ENCODE results near the gene GAB2.

GAB2 gene

GRCh38 chr11:78327945-78328344, 89.7 kb downstream of the GAB2 start:
- no peaks in the 10 kb centered on the region for H3F3A ChIP-seq (ENCODE audit: insufficient read depth, low read length)
- H3K4me2 ChIP-seq (ENCODE audit: low read length): no peak overlapping the region
- TF ChIP-seq CTCF (IDR thresholded peaks at IDR 0.05; ENCODE audit: low read length) (no peak), EZH2 (IDR thresholded peaks at IDR 0.05; ENCODE audit: borderline replicate concordance, low read length) (no peak)
- no peak overlapping the region for H3K4me3 ChIP-seq (ENCODE audit: low read depth, low read length, poor library complexity, severe bottlenecking)
- H3K79me2 ChIP-seq (ENCODE audit: insufficient read depth, low read length): no peaks in the 10 kb centered on the region
- no peak overlapping the region for H3K9ac ChIP-seq (ENCODE audit: low read length)
- no peaks in the 10 kb centered on the region for H3K36me3 ChIP-seq (ENCODE audit: insufficient read depth, low read length)
- no peaks in the 10 kb centered on the region for H4K20me1 ChIP-seq (ENCODE audit: insufficient read depth, low read length)
- H2AFZ ChIP-seq (ENCODE audit: low read length): no peak overlapping the region
- H3K9me3 ChIP-seq (ENCODE audit: low read length): no peaks in the 10 kb centered on the region
- H3K27ac ChIP-seq (ENCODE audit: low read depth, low read length, poor library complexity, severe bottlenecking): no peak overlapping the region
- no peaks in the 10 kb centered on the region for H3K4me1 ChIP-seq (ENCODE audit: insufficient read depth, low read length, severe bottlenecking)
- no peaks in the 10 kb centered on the region for H3K27me3 ChIP-seq (ENCODE audit: insufficient read depth, low read length)
- no peaks in the 10 kb centered on the region for H3K9me2 ChIP-seq (ENCODE audit: low read depth, low read length)

DNA sequence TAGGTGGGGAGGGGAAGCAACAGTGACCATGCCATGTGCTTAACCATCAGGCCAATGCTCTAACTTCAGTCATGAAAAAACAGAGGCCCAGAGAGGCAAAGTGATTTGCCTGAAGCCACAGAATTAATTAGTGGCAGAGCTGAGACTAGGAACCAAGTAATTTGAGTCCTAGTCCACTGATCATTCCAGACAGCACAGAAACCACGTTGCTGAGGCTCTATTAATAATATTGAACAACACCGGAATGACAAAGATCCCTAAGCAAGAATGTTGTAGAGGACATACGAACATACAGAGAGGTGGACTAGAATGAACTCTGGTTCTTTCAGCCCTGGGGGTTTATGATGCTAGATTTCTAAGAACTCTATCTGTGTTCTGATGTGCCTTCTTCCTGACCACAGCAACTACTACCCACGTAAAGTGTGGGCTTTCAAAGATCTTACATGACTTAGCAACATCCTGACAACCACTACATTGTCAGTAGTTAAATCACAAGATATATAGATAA, 92.3 kb downstream of the GAB2 start:
- H3F3A ChIP-seq (ENCODE audit: insufficient read depth, low read length): no peaks in the 10 kb centered on the region
- H3K9ac ChIP-seq (ENCODE audit: low read length): no peak overlapping the region
- H3K79me2 ChIP-seq (ENCODE audit: insufficient read depth, low read length): no peaks in the 10 kb centered on the region
- TF ChIP-seq CTCF (IDR thresholded peaks at IDR 0.05; ENCODE audit: low read length): no peak
- TF ChIP-seq EZH2 (IDR thresholded peaks at IDR 0.05; ENCODE audit: borderline replicate concordance, low read length): no peak
- H2AFZ ChIP-seq (ENCODE audit: low read length): no peak overlapping the region
- H3K9me3 ChIP-seq (ENCODE audit: low read length): no peaks in the 10 kb centered on the region
- H3K27ac ChIP-seq (ENCODE audit: low read depth, low read length, poor library complexity, severe bottlenecking): no peak overlapping the region
- H3K4me1 ChIP-seq (ENCODE audit: insufficient read depth, low read length, severe bottlenecking): no peaks in the 10 kb centered on the region
- no peak overlapping the region for H3K4me2 ChIP-seq (ENCODE audit: low read length)
- H4K20me1 ChIP-seq (ENCODE audit: insufficient read depth, low read length): no peaks in the 10 kb centered on the region
- no peaks in the 10 kb centered on the region for H3K9me2 ChIP-seq (ENCODE audit: low read depth, low read length)
- H3K36me3 ChIP-seq (ENCODE audit: insufficient read depth, low read length): no peaks in the 10 kb centered on the region
- no peaks in the 10 kb centered on the region for H3K27me3 ChIP-seq (ENCODE audit: insufficient read depth, low read length)
- no peak overlapping the region for H3K4me3 ChIP-seq (ENCODE audit: low read depth, low read length, poor library complexity, severe bottlenecking)

- no peaks in the 10 kb centered on the region for H3K9me2 ChIP-seq (ENCODE audit: low read depth, low read length)
- H3K9ac ChIP-seq (ENCODE audit: low read length): no peak overlapping the region
- H4K20me1 ChIP-seq (ENCODE audit: insufficient read depth, low read length): no peaks in the 10 kb centered on the region
- no peak overlapping the region for H3K4me2 ChIP-seq (ENCODE audit: low read length)
- no peaks in the 10 kb centered on the region for H3F3A ChIP-seq (ENCODE audit: insufficient read depth, low read length)
- H3K36me3 ChIP-seq (ENCODE audit: insufficient read depth, low read length): no peaks in the 10 kb centered on the region
- no peaks in the 10 kb centered on the region for H3K9me3 ChIP-seq (ENCODE audit: low read length)
- H2AFZ ChIP-seq (ENCODE audit: low read length): no peak overlapping the region
- H3K4me1 ChIP-seq (ENCODE audit: insufficient read depth, low read length, severe bottlenecking): no peaks in the 10 kb centered on the region
- no peaks in the 10 kb centered on the region for H3K79me2 ChIP-seq (ENCODE audit: insufficient read depth, low read length)
- H3K4me3 ChIP-seq (ENCODE audit: low read depth, low read length, poor library complexity, severe bottlenecking): no peak overlapping the region
- H3K27me3 ChIP-seq (ENCODE audit: insufficient read depth, low read length): no peaks in the 10 kb centered on the region
- TF ChIP-seq CTCF (IDR thresholded peaks at IDR 0.05; ENCODE audit: low read length) (no peak), EZH2 (IDR thresholded peaks at IDR 0.05; ENCODE audit: borderline replicate concordance, low read length) (no peak)
- H3K27ac ChIP-seq (ENCODE audit: low read depth, low read length, poor library complexity, severe bottlenecking): no peak overlapping the region
Observed at GRCh38 chr11:78323363-78323762, 94.3 kb downstream of the GAB2 start.
